ENCODE measurements around the gene CD38.

Gene CD38

DNA sequence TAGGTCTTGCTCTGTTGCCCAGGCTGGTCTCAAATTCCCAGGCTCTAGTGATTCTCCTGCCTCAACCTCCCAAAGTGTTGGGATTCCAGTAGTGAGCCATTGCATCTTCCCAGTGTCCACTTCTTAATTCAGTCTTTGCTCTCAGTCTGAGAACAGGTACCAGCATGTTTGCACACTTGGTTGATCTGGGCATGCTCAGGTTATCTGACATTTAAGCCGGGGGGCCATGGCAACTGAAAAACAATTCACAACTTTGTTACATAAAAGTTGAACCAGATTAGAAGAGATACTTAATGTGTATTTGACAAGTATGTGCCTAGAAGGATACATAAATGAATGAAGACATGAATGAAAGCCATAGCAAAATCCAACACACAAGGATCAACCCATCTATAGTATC lies 121.4 kb downstream of the CD38 start:
- TF ChIP-seq, protein P1, sequence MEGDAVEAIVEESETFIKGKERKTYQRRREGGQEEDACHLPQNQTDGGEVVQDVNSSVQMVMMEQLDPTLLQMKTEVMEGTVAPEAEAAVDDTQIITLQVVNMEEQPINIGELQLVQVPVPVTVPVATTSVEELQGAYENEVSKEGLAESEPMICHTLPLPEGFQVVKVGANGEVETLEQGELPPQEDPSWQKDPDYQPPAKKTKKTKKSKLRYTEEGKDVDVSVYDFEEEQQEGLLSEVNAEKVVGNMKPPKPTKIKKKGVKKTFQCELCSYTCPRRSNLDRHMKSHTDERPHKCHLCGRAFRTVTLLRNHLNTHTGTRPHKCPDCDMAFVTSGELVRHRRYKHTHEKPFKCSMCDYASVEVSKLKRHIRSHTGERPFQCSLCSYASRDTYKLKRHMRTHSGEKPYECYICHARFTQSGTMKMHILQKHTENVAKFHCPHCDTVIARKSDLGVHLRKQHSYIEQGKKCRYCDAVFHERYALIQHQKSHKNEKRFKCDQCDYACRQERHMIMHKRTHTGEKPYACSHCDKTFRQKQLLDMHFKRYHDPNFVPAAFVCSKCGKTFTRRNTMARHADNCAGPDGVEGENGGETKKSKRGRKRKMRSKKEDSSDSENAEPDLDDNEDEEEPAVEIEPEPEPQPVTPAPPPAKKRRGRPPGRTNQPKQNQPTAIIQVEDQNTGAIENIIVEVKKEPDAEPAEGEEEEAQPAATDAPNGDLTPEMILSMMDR (IDR thresholded peaks at IDR 0.05; ENCODE audit: low read depth, low read length, missing control alignments), result no peak
- in situ Hi-C loops (cut with HindIII; ENCODE audit: low sequenced_read_pairs), result no loop called here
- no peak for DNase-seq (ENCODE audit: low read depth)
- no peak overlapping the region for H3K4me3 ChIP-seq (ENCODE audit: low read depth, low read length)

DNA sequence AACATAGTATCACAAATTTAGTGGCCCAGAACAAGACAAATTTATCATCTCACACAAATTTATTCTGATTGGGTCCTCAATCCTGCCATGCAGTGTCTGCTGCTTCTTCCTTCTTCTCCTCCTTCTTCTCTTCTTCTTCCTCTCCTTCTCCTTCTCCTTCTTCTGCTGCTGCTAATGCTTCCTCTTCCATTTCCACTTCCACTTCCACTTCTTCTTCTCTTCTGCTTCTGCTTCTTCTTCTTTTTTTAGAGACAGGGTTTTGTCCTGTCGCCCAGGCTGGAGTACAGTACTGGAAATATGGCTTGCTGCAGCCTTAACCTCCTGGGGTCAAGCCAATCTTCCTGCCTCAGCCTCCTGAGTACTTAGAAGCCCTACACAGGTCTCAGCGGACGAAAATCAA lies 122.9 kb downstream of the CD38 start:
- in situ Hi-C loops (cut with HindIII; ENCODE audit: low sequenced_read_pairs), result no loop called here
- no peak for DNase-seq (ENCODE audit: low read depth)
- H3K4me3 ChIP-seq (ENCODE audit: low read depth, low read length), result no peak overlapping the region
- TF ChIP-seq, protein P1 (IDR thresholded peaks at IDR 0.05; ENCODE audit: low read depth, low read length, missing control alignments), result no peak

DNA sequence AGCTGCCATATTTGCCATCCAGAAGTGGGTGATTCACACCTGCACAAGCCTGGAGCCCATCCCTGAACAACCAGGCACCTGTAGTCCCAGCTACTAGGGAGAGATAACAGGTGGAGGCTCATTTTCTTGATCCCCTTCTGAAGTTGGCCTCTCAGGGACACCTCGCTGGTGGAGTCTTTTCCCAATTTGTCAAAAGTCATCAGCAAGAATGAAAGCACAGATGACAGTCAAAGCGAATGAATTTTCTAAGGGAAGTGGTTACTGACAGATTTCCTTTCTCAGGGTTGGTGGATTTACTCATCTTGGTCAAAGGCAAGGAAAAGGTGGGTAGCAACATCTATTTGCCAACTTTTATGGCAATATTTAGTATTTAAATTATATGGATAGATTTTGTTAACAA lies 123.9 kb downstream of the CD38 start:
- TF ChIP-seq, protein P1 (IDR thresholded peaks at IDR 0.05; ENCODE audit: low read depth, low read length, missing control alignments), result no peak
- DNase-seq (ENCODE audit: low read depth), result no peak
- in situ Hi-C loops (cut with HindIII; ENCODE audit: low sequenced_read_pairs), result no loop called here
- H3K4me3 ChIP-seq (ENCODE audit: low read depth, low read length), result no peak overlapping the region

DNA sequence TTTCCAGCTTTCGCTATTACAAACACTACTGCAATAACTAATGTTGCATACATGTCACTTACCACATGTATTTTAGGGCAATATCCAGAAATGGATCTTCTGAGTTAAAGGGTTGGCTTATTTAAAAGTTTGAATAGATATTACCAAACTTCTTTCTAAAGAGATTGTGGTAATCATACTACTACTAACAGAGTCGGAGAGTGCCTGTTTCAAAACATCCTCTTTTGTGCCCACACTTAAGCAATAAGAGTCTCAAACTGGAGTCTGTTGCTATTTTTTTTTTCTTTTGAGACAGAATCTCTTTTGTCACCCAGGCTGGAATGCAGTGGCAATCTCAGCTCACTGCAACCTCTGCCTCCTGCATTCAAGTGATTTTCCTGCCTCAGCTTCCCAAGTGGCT lies 124.6 kb downstream of the CD38 start:
- no peak for DNase-seq (ENCODE audit: low read depth)
- in situ Hi-C loops (cut with HindIII; ENCODE audit: low sequenced_read_pairs), result no loop called here
- TF ChIP-seq, protein P1 (IDR thresholded peaks at IDR 0.05; ENCODE audit: low read depth, low read length, missing control alignments), result no peak
- no peak overlapping the region for H3K4me3 ChIP-seq (ENCODE audit: low read depth, low read length)

Measured in astrocyte of the cerebellum (primary cell).